Measurements from ENCODE around the gene VSX2. TPM values are rescaled to one million over a fixed set of nuclear protein-coding genes. Genes with fewer than 3 reads are reported as not detected.

Gene VSX2
- total and polyA plus RNA-seq, 7 donors: 0.04 TPM; not detected in 6

- TF ChIP-seq CTCF (IDR thresholded peaks at IDR 0.05) (no peak), EP300 (IDR thresholded peaks at IDR 0.05) (no peak), POLR2AphosphoS5 (IDR thresholded peaks at IDR 0.05) (no peak), POLR2A (IDR thresholded peaks at IDR 0.05) (no peak)
- H3K9me3 ChIP-seq: no peaks in the 10 kb centered on the region
- intact Hi-C loops (cut with DNase I): loop anchor here (2.0 to 5.0 kb wide), 2 partner anchors 32 to 139 kb away; no protein-coding TSS in a partner anchor
- no peak for DNase-seq
- peaks cover 0 to 7% (median 0%) of the 10 kb centered on the region in 4 donors for H3K4me1 ChIP-seq
- H3K4me3 ChIP-seq: no peak overlapping the region
- no peak overlapping the region for H3K27ac ChIP-seq
- H3K27me3 ChIP-seq: peaks cover 2 to 29% (median 14%) of the 10 kb centered on the region in 3 donors
- no peaks in the 10 kb centered on the region for H3K36me3 ChIP-seq
- 57 to 72% methylated on average over 12 of the region's 12 CpGs for WGBS, 2 donors
These were observed 10.5 kb downstream of the VSX2 start for GRCh38 chr14:74249433-74250375.

GRCh38 chr14:74255281-74255680, 16.0 kb downstream of the VSX2 start:
- no peak overlapping the region for H3K27ac ChIP-seq
- WGBS, 2 donors: 84 to 86% methylated on average over 3 of the region's 3 CpGs
- peaks cover 5 to 24% (median 6%) of the 10 kb centered on the region in 3 donors for H3K27me3 ChIP-seq
- H3K4me3 ChIP-seq: no peak overlapping the region
- H3K4me1 ChIP-seq: peaks cover 0 to 25% (median 15%) of the 10 kb centered on the region in 4 donors
- H3K9me3 ChIP-seq: no peaks in the 10 kb centered on the region
- intact Hi-C loops (cut with DNase I): loop anchor here (5.0 kb wide), 1 partner anchor 47 kb away; the partner anchor contains the start of gene ABCD4
- TF ChIP-seq EP300 (IDR thresholded peaks at IDR 0.05) (no peak), POLR2A (IDR thresholded peaks at IDR 0.05) (no peak), POLR2AphosphoS5 (IDR thresholded peaks at IDR 0.05) (no peak), CTCF (IDR thresholded peaks at IDR 0.05) (no peak)
- no peak for DNase-seq
- H3K36me3 ChIP-seq: no peaks in the 10 kb centered on the region

GRCh38 chr14:74257078-74257940, 18.1 kb downstream of the VSX2 start:
- TF ChIP-seq EP300 (IDR thresholded peaks at IDR 0.05): no peak
- TF ChIP-seq CTCF (IDR thresholded peaks at IDR 0.05): peak; percentile 33 to 100 (median 66)
- no peak for TF ChIP-seq POLR2A (IDR thresholded peaks at IDR 0.05)
- peak in 1 of 4 donors; percentile 5 for TF ChIP-seq POLR2AphosphoS5 (IDR thresholded peaks at IDR 0.05)
- no peaks in the 10 kb centered on the region for H3K36me3 ChIP-seq
- DNase-seq: no peak
- H3K4me1 ChIP-seq: peaks cover 0 to 19% (median 15%) of the 10 kb centered on the region in 4 donors
- intact Hi-C loops (cut with DNase I): loop anchor here (5.0 kb wide), 1 partner anchor 45 kb away; the partner anchor contains the start of gene ABCD4
- peak overlapping the region; percentile 37 to 63 (median 50) for H3K4me3 ChIP-seq
- H3K9me3 ChIP-seq: no peaks in the 10 kb centered on the region
- WGBS, 2 donors: 2 to 4% methylated on average over 68 of the region's 68 CpGs
- H3K27ac ChIP-seq: peak overlapping the region in 1 of 4 donors; percentile 29
- H3K27me3 ChIP-seq: peaks cover 0 to 20% (median 6%) of the 10 kb centered on the region in 3 donors

- no peak for TF ChIP-seq CTCF (IDR thresholded peaks at IDR 0.05)
- TF ChIP-seq POLR2A (IDR thresholded peaks at IDR 0.05): no peak
- no peak for TF ChIP-seq POLR2AphosphoS5 (IDR thresholded peaks at IDR 0.05)
- no peak for TF ChIP-seq EP300 (IDR thresholded peaks at IDR 0.05)
- Histone ChIP-seq H3K27ac (peak overlapping the region in 1 of 4 donors; percentile 29), H3K4me3 (peak overlapping the region; percentile 37 to 63 (median 50)), H3K4me1 (peaks cover 0 to 19% (median 15%) of the 10 kb centered on the region in 4 donors), H3K36me3 (no peaks in the 10 kb centered on the region), H3K9me3 (no peaks in the 10 kb centered on the region), H3K27me3 (peaks cover 0 to 20% (median 6%) of the 10 kb centered on the region in 3 donors)
- intact Hi-C loops (cut with DNase I): loop anchor here (5.0 kb wide), 1 partner anchor 44 kb away; the partner anchor contains the start of gene ABCD4
- 6 to 11% methylated on average over 56 of the region's 56 CpGs for whole genome bisulfite sequencing, 2 donors
- DNase-seq: no peak
These were observed 18.9 kb downstream of the VSX2 start for GRCh38 chr14:74257941-74258763.

Measured in sigmoid colon (tissue), 7 donors.